ENCODE results near the gene SH2D6. TPM values are rescaled to one million over a fixed set of nuclear protein-coding genes. Genes with fewer than 3 reads are reported as not detected.

SH2D6 gene
- polyA plus RNA-seq, 1 donor from 2014 or later: not detected

DNA sequence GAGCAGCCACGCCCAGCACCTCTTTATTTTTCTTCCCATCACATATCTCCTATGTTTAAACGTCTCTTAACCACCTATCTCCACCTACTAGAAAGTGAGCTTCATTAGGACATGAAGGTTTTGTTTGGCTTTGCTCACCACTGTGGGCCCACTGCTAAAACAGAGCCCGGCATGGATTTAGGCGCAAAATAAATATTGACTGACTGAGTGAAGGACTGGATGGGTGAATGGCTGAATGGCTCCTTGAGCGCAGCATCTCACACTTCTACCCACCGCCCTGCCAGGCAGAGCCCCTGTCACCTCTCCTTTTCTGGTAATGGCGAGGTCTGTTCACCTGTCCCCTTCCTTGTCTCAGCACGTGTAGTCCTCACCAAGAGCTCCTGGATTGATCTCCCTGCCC is 18.5 kb upstream of the SH2D6 start:
- no peak for TF ChIP-seq MXI1 (conservative IDR thresholded peaks at IDR 0.05; ENCODE audit: poor library complexity, severe bottlenecking)
- no peak for TF ChIP-seq RAD21 (conservative IDR thresholded peaks at IDR 0.05)
- TF ChIP-seq EZH2 (IDR thresholded peaks at IDR 0.05; ENCODE audit: borderline replicate concordance, insufficient read depth, low read length, poor library complexity, severe bottlenecking): no peak
- TF ChIP-seq, protein P1, sequence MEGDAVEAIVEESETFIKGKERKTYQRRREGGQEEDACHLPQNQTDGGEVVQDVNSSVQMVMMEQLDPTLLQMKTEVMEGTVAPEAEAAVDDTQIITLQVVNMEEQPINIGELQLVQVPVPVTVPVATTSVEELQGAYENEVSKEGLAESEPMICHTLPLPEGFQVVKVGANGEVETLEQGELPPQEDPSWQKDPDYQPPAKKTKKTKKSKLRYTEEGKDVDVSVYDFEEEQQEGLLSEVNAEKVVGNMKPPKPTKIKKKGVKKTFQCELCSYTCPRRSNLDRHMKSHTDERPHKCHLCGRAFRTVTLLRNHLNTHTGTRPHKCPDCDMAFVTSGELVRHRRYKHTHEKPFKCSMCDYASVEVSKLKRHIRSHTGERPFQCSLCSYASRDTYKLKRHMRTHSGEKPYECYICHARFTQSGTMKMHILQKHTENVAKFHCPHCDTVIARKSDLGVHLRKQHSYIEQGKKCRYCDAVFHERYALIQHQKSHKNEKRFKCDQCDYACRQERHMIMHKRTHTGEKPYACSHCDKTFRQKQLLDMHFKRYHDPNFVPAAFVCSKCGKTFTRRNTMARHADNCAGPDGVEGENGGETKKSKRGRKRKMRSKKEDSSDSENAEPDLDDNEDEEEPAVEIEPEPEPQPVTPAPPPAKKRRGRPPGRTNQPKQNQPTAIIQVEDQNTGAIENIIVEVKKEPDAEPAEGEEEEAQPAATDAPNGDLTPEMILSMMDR (IDR thresholded peaks at IDR 0.05; ENCODE audit: poor library complexity, severe bottlenecking): no peak
- no peak for TF ChIP-seq SMC3 (conservative IDR thresholded peaks at IDR 0.05; ENCODE audit: poor library complexity)
- TF ChIP-seq, protein P2, sequence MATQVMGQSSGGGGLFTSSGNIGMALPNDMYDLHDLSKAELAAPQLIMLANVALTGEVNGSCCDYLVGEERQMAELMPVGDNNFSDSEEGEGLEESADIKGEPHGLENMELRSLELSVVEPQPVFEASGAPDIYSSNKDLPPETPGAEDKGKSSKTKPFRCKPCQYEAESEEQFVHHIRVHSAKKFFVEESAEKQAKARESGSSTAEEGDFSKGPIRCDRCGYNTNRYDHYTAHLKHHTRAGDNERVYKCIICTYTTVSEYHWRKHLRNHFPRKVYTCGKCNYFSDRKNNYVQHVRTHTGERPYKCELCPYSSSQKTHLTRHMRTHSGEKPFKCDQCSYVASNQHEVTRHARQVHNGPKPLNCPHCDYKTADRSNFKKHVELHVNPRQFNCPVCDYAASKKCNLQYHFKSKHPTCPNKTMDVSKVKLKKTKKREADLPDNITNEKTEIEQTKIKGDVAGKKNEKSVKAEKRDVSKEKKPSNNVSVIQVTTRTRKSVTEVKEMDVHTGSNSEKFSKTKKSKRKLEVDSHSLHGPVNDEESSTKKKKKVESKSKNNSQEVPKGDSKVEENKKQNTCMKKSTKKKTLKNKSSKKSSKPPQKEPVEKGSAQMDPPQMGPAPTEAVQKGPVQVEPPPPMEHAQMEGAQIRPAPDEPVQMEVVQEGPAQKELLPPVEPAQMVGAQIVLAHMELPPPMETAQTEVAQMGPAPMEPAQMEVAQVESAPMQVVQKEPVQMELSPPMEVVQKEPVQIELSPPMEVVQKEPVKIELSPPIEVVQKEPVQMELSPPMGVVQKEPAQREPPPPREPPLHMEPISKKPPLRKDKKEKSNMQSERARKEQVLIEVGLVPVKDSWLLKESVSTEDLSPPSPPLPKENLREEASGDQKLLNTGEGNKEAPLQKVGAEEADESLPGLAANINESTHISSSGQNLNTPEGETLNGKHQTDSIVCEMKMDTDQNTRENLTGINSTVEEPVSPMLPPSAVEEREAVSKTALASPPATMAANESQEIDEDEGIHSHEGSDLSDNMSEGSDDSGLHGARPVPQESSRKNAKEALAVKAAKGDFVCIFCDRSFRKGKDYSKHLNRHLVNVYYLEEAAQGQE (IDR thresholded peaks at IDR 0.05; ENCODE audit: borderline replicate concordance): no peak
- TF ChIP-seq TAF1 (IDR thresholded peaks at IDR 0.05; ENCODE audit: low read depth): no peak
- TF ChIP-seq EP300 (conservative IDR thresholded peaks at IDR 0.05; ENCODE audit: poor library complexity, severe bottlenecking): no peak
- TF ChIP-seq POLR2AphosphoS5 (IDR thresholded peaks at IDR 0.05): no peak
- Histone ChIP-seq H3K4me2 (ENCODE audit: low read length) (no peak overlapping the region), H3K9me2 (ENCODE audit: insufficient read depth, low read length) (no peaks in the 10 kb centered on the region), H3F3A (ENCODE audit: insufficient read depth, low read length, poor library complexity, severe bottlenecking) (no peaks in the 10 kb centered on the region), H3K4me3 (ENCODE audit: low read length) (no peak overlapping the region), H2AFZ (ENCODE audit: low read depth, low read length) (no peak overlapping the region), H3K79me2 (replicated peaks; ENCODE audit: insufficient read depth, low read length) (no peaks in the 10 kb centered on the region), H4K20me1 (ENCODE audit: insufficient read depth) (no peaks in the 10 kb centered on the region), H3K9me3 (ENCODE audit: low read length) (no peaks in the 10 kb centered on the region), H3K9ac (ENCODE audit: low read length) (no peak overlapping the region), H3K36me3 (ENCODE audit: insufficient read depth, low read length) (no peaks in the 10 kb centered on the region), H3K27me3 (ENCODE audit: insufficient read depth, low read depth, low read length) (no peaks in the 10 kb centered on the region), H3K27ac (ENCODE audit: low read length) (no peak overlapping the region)

DNA sequence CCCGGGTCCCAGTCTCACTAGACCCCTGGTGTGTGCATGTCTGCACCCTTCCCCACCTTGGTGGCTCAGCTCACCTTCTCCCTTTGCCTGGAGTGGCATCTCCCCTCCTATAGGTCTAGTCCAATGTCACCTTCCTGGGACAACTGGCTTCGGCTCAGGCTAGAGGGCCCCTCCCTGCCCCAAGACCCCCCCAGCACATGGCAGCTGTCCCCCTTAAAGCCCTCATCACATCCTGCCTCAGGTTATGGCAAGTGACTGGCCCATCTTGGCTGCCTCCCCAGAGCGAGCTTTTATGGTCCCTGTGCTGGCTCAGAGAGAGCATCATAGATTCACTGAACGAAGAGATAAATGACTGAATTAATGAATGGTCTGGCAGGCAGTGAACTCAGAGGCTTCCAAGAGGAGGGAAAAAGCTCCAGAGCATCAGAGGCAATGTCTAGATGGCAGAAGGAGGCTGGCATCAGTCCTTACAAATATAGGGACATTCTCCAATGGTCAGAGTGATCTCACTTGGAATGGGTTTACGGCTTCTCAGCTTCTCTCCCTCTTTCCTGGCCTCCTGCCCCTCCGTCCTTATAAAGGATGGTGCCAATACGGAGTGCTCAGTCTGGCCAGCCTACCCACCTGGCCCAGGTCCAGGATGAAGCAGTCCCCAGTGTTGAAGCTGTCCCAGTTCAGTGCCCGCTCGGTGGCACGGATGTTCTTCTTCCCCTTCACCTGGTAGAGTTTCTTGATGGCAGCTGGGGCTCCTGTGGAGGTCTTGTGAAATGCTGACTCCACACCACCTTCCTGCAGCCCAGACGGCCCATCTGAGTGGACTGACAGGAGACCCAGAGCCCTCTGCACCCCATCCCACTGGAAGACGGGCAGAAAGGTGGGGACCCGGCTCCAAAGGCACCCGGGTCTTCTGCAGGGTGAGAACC is 17.7 kb upstream of the SH2D6 start:
- no peaks in the 10 kb centered on the region for H3K9me2 ChIP-seq (ENCODE audit: insufficient read depth, low read length)
- H3K27ac ChIP-seq (ENCODE audit: low read length): no peak overlapping the region
- H2AFZ ChIP-seq (ENCODE audit: low read depth, low read length): no peak overlapping the region
- H3K36me3 ChIP-seq (ENCODE audit: insufficient read depth, low read length): no peaks in the 10 kb centered on the region
- H3K4me3 ChIP-seq (ENCODE audit: low read length): no peak overlapping the region
- H3K9me3 ChIP-seq (ENCODE audit: low read length): no peaks in the 10 kb centered on the region
- TF ChIP-seq, protein P1 (IDR thresholded peaks at IDR 0.05; ENCODE audit: poor library complexity, severe bottlenecking): no peak
- TF ChIP-seq POLR2AphosphoS5 (IDR thresholded peaks at IDR 0.05): no peak
- TF ChIP-seq, protein P2 (IDR thresholded peaks at IDR 0.05; ENCODE audit: borderline replicate concordance): no peak
- no peak for TF ChIP-seq TAF1 (IDR thresholded peaks at IDR 0.05; ENCODE audit: low read depth)
- no peak for TF ChIP-seq SMC3 (conservative IDR thresholded peaks at IDR 0.05; ENCODE audit: poor library complexity)
- TF ChIP-seq RAD21 (conservative IDR thresholded peaks at IDR 0.05): no peak
- TF ChIP-seq EP300 (conservative IDR thresholded peaks at IDR 0.05; ENCODE audit: poor library complexity, severe bottlenecking): no peak
- no peak for TF ChIP-seq EZH2 (IDR thresholded peaks at IDR 0.05; ENCODE audit: borderline replicate concordance, insufficient read depth, low read length, poor library complexity, severe bottlenecking)
- no peak for TF ChIP-seq MXI1 (conservative IDR thresholded peaks at IDR 0.05; ENCODE audit: poor library complexity, severe bottlenecking)
- no peaks in the 10 kb centered on the region for H4K20me1 ChIP-seq (ENCODE audit: insufficient read depth)
- no peaks in the 10 kb centered on the region for H3K27me3 ChIP-seq (ENCODE audit: insufficient read depth, low read depth, low read length)
- no peak overlapping the region for H3K9ac ChIP-seq (ENCODE audit: low read length)
- H3F3A ChIP-seq (ENCODE audit: insufficient read depth, low read length, poor library complexity, severe bottlenecking): no peaks in the 10 kb centered on the region
- H3K79me2 ChIP-seq (replicated peaks; ENCODE audit: insufficient read depth, low read length): no peaks in the 10 kb centered on the region
- H3K4me2 ChIP-seq (ENCODE audit: low read length): no peak overlapping the region
